HL-60 (cell line): ENCODE data around the gene SLC4A5.

ENCODE experiments used
- DNase-seq, 2 experiments: peaks; one replicate each; pipeline ENCODE4 v3.0.0-alpha.2; 2010 to 2020; ENCODE audit warnings: low read depth in 1 of 2, low spot score in 1 of 2
- H3K27ac ChIP-seq: fragments of 250-450 bp; sonication (Bioruptor Pico); replicated peaks from 2 replicates; pipeline ENCODE4 v1.5.1; 2020; ENCODE audit warnings: mild to moderate bottlenecking, moderate library complexity
- H3K27me3 ChIP-seq: fragments of 250-450 bp; sonication (Bioruptor Pico); 2 replicates; pipeline ENCODE4 v1.5.1; 2021; ENCODE audit warnings: mild to moderate bottlenecking, moderate library complexity; ENCODE audit not compliant: insufficient read depth, poor library complexity, severe bottlenecking
- H3K4me3 ChIP-seq: replicated peaks from 2 replicates; pipeline ENCODE4 v1.5.1; 2011; ENCODE audit warnings: mild to moderate bottlenecking, control low read depth, low read length; ENCODE audit not compliant: insufficient read depth
- GABPA ChIP-seq: IDR thresholded peaks from 2 replicates; pipeline ENCODE4 v1.6.1; 2012; ENCODE audit warnings: low read depth
- POLR2AphosphoS5 ChIP-seq: IDR thresholded peaks from 2 replicates; pipeline ENCODE4 v1.6.1; 2012; ENCODE audit warnings: low read depth
- SPI1 ChIP-seq: IDR thresholded peaks from 2 replicates; pipeline ENCODE4 v1.6.1; 2012; ENCODE audit warnings: low read depth, mild to moderate bottlenecking, borderline replicate concordance
- TF ChIP-seq, protein P1 (sequence below): IDR thresholded peaks from 2 replicates; pipeline ENCODE4 v1.6.1; 2012; ENCODE audit warnings: low read depth; ENCODE audit not compliant: insufficient replicate concordance
- TF ChIP-seq, protein P2 (sequence below): IDR thresholded peaks from one replicate; pipeline ENCODE4 v1.5.1; 2011; ENCODE audit warnings: low read length, control low read depth, inconsistent platforms; ENCODE audit not compliant: insufficient read depth

The SLC4A5 gene

DNA sequence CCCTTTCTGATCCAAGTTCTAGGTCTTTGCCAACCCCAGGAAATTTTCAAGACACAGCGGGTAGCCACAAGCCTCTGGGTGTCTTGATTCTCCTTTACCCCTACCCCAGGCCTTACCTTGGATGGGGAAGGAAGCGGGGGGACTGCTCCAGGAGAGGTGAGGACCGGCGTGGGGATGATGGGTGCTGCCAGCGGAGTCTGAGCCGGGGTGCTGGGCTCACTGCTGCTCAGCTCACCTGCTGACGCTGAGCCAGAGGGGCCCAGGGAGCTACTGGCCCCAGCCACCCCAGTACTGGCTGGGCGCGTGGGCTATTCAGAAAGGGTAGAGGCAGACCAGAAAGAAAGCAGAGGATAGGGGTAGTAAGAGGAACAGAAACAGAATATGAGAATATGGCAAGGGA lies 28.2 kb upstream of the SLC4A5 start:
- TF ChIP-seq, protein P1, sequence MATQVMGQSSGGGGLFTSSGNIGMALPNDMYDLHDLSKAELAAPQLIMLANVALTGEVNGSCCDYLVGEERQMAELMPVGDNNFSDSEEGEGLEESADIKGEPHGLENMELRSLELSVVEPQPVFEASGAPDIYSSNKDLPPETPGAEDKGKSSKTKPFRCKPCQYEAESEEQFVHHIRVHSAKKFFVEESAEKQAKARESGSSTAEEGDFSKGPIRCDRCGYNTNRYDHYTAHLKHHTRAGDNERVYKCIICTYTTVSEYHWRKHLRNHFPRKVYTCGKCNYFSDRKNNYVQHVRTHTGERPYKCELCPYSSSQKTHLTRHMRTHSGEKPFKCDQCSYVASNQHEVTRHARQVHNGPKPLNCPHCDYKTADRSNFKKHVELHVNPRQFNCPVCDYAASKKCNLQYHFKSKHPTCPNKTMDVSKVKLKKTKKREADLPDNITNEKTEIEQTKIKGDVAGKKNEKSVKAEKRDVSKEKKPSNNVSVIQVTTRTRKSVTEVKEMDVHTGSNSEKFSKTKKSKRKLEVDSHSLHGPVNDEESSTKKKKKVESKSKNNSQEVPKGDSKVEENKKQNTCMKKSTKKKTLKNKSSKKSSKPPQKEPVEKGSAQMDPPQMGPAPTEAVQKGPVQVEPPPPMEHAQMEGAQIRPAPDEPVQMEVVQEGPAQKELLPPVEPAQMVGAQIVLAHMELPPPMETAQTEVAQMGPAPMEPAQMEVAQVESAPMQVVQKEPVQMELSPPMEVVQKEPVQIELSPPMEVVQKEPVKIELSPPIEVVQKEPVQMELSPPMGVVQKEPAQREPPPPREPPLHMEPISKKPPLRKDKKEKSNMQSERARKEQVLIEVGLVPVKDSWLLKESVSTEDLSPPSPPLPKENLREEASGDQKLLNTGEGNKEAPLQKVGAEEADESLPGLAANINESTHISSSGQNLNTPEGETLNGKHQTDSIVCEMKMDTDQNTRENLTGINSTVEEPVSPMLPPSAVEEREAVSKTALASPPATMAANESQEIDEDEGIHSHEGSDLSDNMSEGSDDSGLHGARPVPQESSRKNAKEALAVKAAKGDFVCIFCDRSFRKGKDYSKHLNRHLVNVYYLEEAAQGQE, result no peak
- TF ChIP-seq SPI1, result no peak
- TF ChIP-seq GABPA, result no peak
- TF ChIP-seq, protein P2, sequence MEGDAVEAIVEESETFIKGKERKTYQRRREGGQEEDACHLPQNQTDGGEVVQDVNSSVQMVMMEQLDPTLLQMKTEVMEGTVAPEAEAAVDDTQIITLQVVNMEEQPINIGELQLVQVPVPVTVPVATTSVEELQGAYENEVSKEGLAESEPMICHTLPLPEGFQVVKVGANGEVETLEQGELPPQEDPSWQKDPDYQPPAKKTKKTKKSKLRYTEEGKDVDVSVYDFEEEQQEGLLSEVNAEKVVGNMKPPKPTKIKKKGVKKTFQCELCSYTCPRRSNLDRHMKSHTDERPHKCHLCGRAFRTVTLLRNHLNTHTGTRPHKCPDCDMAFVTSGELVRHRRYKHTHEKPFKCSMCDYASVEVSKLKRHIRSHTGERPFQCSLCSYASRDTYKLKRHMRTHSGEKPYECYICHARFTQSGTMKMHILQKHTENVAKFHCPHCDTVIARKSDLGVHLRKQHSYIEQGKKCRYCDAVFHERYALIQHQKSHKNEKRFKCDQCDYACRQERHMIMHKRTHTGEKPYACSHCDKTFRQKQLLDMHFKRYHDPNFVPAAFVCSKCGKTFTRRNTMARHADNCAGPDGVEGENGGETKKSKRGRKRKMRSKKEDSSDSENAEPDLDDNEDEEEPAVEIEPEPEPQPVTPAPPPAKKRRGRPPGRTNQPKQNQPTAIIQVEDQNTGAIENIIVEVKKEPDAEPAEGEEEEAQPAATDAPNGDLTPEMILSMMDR, result no peak
- TF ChIP-seq POLR2AphosphoS5, result no peak
- Histone ChIP-seq H3K4me3 (no peak overlapping the region), H3K27me3 (no peaks in the 10 kb centered on the region), H3K27ac (no peak overlapping the region)
- no peak for DNase-seq

DNA sequence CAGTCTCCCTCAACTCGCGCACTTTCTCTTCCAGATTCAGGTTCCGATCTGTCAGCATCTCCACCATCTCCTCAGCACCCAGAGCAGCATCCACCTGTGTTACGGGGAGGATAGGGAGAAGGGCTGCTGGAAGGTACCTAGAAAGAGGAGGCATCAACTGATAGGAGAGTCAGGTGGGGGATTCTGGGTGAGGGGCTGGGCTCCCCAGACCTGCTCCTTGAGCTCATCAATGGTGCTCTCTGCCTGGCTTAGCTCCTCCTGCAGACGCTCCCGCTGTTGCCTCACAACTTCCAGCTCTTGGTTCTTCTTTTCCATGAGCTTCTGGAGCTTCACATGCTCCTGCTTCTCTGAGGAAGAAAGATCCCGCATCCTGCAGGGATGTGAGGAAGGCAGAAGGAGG lies 26.8 kb upstream of the SLC4A5 start:
- TF ChIP-seq SPI1, result no peak
- TF ChIP-seq, protein P1, result no peak
- no peak for TF ChIP-seq GABPA
- TF ChIP-seq, protein P2, result no peak
- TF ChIP-seq POLR2AphosphoS5, result no peak
- no peak overlapping the region for H3K27ac ChIP-seq
- H3K4me3 ChIP-seq, result no peak overlapping the region
- no peak for DNase-seq
- H3K27me3 ChIP-seq, result no peaks in the 10 kb centered on the region

DNA sequence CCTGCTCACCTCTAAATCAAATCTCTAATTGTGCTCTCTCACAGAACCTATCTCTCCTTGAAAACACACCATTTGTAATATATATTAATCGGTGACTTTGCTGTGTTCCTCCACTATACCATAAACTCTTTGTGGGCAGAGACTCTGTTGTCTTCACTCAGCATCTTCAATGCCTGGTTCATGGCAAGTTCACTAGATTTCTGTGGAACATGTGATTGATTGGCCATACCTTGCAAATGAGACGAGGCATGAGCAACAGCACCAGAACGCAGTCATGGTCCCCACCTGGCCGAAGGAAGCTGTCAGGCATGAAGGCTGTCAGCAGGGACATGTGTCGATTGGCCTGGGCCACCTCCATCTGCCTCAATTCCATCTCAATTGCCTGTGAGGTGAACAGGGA lies 25.3 kb upstream of the SLC4A5 start:
- TF ChIP-seq POLR2AphosphoS5 (no peak), SPI1 (no peak), GABPA (no peak)
- TF ChIP-seq, protein P2, result no peak
- TF ChIP-seq, protein P1, result no peak
- no peak for DNase-seq
- Histone ChIP-seq H3K27me3 (no peaks in the 10 kb centered on the region), H3K4me3 (no peak overlapping the region), H3K27ac (no peak overlapping the region)
